ENCODE measurements around the gene ITSN1. TPM values are rescaled to one million over a fixed set of nuclear protein-coding genes. Genes with fewer than 3 reads are reported as not detected.

The ITSN1 gene
- total RNA-seq, 2 experiments from 2014 or later, result 2.3 to 4.6 TPM

GRCh38 chr21:33734291-33734690, 92.0 kb downstream of the ITSN1 start:
- no peak overlapping the region for H3K4me3 Mint-ChIP-seq
- POLR2A ChIA-PET, result no interaction called here
- no peaks in the 10 kb centered on the region for H3K27me3 Mint-ChIP-seq
- DNase-seq, result no peak
- H3K4me1 Mint-ChIP-seq, result no peaks in the 10 kb centered on the region
- H3K27ac Mint-ChIP-seq, result no peak overlapping the region
- no peaks in the 10 kb centered on the region for H3K36me3 Mint-ChIP-seq
- no peaks in the 10 kb centered on the region for H3K9me3 Mint-ChIP-seq
- no peak for ATAC-seq (ENCODE audit: low read depth)

- Mint-ChIP-seq H3K9me3 (no peaks in the 10 kb centered on the region), H3K27ac (no peak overlapping the region), H3K36me3 (no peaks in the 10 kb centered on the region), H3K4me1 (no peaks in the 10 kb centered on the region), H3K4me3 (no peak overlapping the region), H3K27me3 (no peaks in the 10 kb centered on the region)
- ATAC-seq (ENCODE audit: low read depth) (no peak), DNase-seq (no peak)
- POLR2A ChIA-PET, result no interaction called here
Observed at GRCh38 chr21:33734818-33735217, 92.5 kb downstream of the ITSN1 start.

- no peaks in the 10 kb centered on the region for H3K27me3 Mint-ChIP-seq
- no peaks in the 10 kb centered on the region for H3K9me3 Mint-ChIP-seq
- H3K27ac Mint-ChIP-seq, result no peak overlapping the region
- DNase-seq (no peak), ATAC-seq (ENCODE audit: low read depth) (no peak)
- POLR2A ChIA-PET, result no interaction called here
- H3K4me3 Mint-ChIP-seq, result no peak overlapping the region
- no peaks in the 10 kb centered on the region for H3K36me3 Mint-ChIP-seq
- H3K4me1 Mint-ChIP-seq, result no peaks in the 10 kb centered on the region
Observed at GRCh38 chr21:33736569-33736968, 94.3 kb downstream of the ITSN1 start.

GRCh38 chr21:33739701-33740100, 97.4 kb downstream of the ITSN1 start:
- Mint-ChIP-seq H3K4me1 (no peaks in the 10 kb centered on the region), H3K9me3 (no peaks in the 10 kb centered on the region), H3K27me3 (no peaks in the 10 kb centered on the region), H3K4me3 (no peak overlapping the region), H3K27ac (no peak overlapping the region), H3K36me3 (no peaks in the 10 kb centered on the region)
- POLR2A ChIA-PET, result no interaction called here
- no peak for ATAC-seq (ENCODE audit: low read depth)
- no peak for DNase-seq

GRCh38 chr21:33747420-33747819, 105.1 kb downstream of the ITSN1 start:
- Mint-ChIP-seq H3K9me3 (peaks cover 9% of the 10 kb centered on the region), H3K36me3 (no peaks in the 10 kb centered on the region), H3K27ac (no peak overlapping the region), H3K27me3 (peaks cover under 1% of the 10 kb centered on the region), H3K4me1 (no peaks in the 10 kb centered on the region), H3K4me3 (no peak overlapping the region)
- no peak for DNase-seq
- ATAC-seq (ENCODE audit: low read depth), result no peak
- POLR2A ChIA-PET, result no interaction called here

GRCh38 chr21:33748903-33749302, 106.6 kb downstream of the ITSN1 start:
- ATAC-seq (ENCODE audit: low read depth), result no peak
- no peaks in the 10 kb centered on the region for H3K36me3 Mint-ChIP-seq
- no peaks in the 10 kb centered on the region for H3K4me1 Mint-ChIP-seq
- no peak for DNase-seq
- H3K4me3 Mint-ChIP-seq, result no peak overlapping the region
- H3K9me3 Mint-ChIP-seq, result peaks cover 9% of the 10 kb centered on the region
- peaks cover 5% of the 10 kb centered on the region for H3K27me3 Mint-ChIP-seq
- H3K27ac Mint-ChIP-seq, result no peak overlapping the region
- POLR2A ChIA-PET, result no interaction called here

GRCh38 chr21:33750017-33750416, 107.7 kb downstream of the ITSN1 start:
- ATAC-seq (ENCODE audit: low read depth) (no peak), DNase-seq (no peak)
- peaks cover 5% of the 10 kb centered on the region for H3K27me3 Mint-ChIP-seq
- H3K36me3 Mint-ChIP-seq, result no peaks in the 10 kb centered on the region
- POLR2A ChIA-PET, result no interaction called here
- no peaks in the 10 kb centered on the region for H3K4me1 Mint-ChIP-seq
- H3K4me3 Mint-ChIP-seq, result no peak overlapping the region
- H3K27ac Mint-ChIP-seq, result no peak overlapping the region
- H3K9me3 Mint-ChIP-seq, result peaks cover 9% of the 10 kb centered on the region

- Mint-ChIP-seq H3K4me3 (no peak overlapping the region), H3K4me1 (no peaks in the 10 kb centered on the region), H3K27me3 (peaks cover 5% of the 10 kb centered on the region), H3K27ac (no peak overlapping the region), H3K36me3 (no peaks in the 10 kb centered on the region), H3K9me3 (peaks cover 7% of the 10 kb centered on the region)
- POLR2A ChIA-PET, result no interaction called here
- DNase-seq (no peak), ATAC-seq (ENCODE audit: low read depth) (no peak)
Observed at GRCh38 chr21:33751120-33751519, 108.8 kb downstream of the ITSN1 start.

- H3K27me3 Mint-ChIP-seq, result peaks cover 5% of the 10 kb centered on the region
- no peak overlapping the region for H3K27ac Mint-ChIP-seq
- POLR2A ChIA-PET, result no interaction called here
- no peak for ATAC-seq (ENCODE audit: low read depth)
- H3K4me3 Mint-ChIP-seq, result no peak overlapping the region
- H3K9me3 Mint-ChIP-seq, result peaks cover 4% of the 10 kb centered on the region
- no peak for DNase-seq
- H3K4me1 Mint-ChIP-seq, result no peaks in the 10 kb centered on the region
- no peaks in the 10 kb centered on the region for H3K36me3 Mint-ChIP-seq
Observed at GRCh38 chr21:33751533-33751932, 109.2 kb downstream of the ITSN1 start.

GRCh38 chr21:33752260-33752659, 110.0 kb downstream of the ITSN1 start:
- DNase-seq (no peak), ATAC-seq (ENCODE audit: low read depth) (no peak)
- Mint-ChIP-seq H3K27ac (no peak overlapping the region), H3K27me3 (peaks cover 5% of the 10 kb centered on the region), H3K36me3 (no peaks in the 10 kb centered on the region), H3K9me3 (peaks cover 2% of the 10 kb centered on the region), H3K4me1 (no peaks in the 10 kb centered on the region), H3K4me3 (no peak overlapping the region)
- POLR2A ChIA-PET, result no interaction called here

GRCh38 chr21:33753886-33754285, 111.6 kb downstream of the ITSN1 start:
- DNase-seq (no peak), ATAC-seq (ENCODE audit: low read depth) (no peak)
- no peaks in the 10 kb centered on the region for H3K9me3 Mint-ChIP-seq
- H3K4me3 Mint-ChIP-seq, result no peak overlapping the region
- H3K27ac Mint-ChIP-seq, result no peak overlapping the region
- H3K27me3 Mint-ChIP-seq, result peaks cover 5% of the 10 kb centered on the region
- no peaks in the 10 kb centered on the region for H3K36me3 Mint-ChIP-seq
- POLR2A ChIA-PET, result interaction anchor here (0.7 kb wide), 1 partner anchor 129 kb away, joined by 6 read pairs; no protein-coding TSS in a partner anchor
- no peaks in the 10 kb centered on the region for H3K4me1 Mint-ChIP-seq

- no peaks in the 10 kb centered on the region for H3K36me3 Mint-ChIP-seq
- H3K27me3 Mint-ChIP-seq, result peaks cover 5% of the 10 kb centered on the region
- no peaks in the 10 kb centered on the region for H3K9me3 Mint-ChIP-seq
- H3K4me1 Mint-ChIP-seq, result no peaks in the 10 kb centered on the region
- H3K4me3 Mint-ChIP-seq, result no peak overlapping the region
- no peak overlapping the region for H3K27ac Mint-ChIP-seq
- POLR2A ChIA-PET, result no interaction called here
- DNase-seq (no peak), ATAC-seq (ENCODE audit: low read depth) (no peak)
Observed at GRCh38 chr21:33754481-33754880, 112.2 kb downstream of the ITSN1 start.

GRCh38 chr21:33755354-33755753, 113.1 kb downstream of the ITSN1 start:
- Mint-ChIP-seq H3K36me3 (no peaks in the 10 kb centered on the region), H3K4me3 (no peak overlapping the region), H3K4me1 (no peaks in the 10 kb centered on the region), H3K27ac (no peak overlapping the region), H3K9me3 (no peaks in the 10 kb centered on the region), H3K27me3 (peaks cover 5% of the 10 kb centered on the region)
- POLR2A ChIA-PET, result no interaction called here
- no peak for DNase-seq
- no peak for ATAC-seq (ENCODE audit: low read depth)

- no peak overlapping the region for H3K4me3 Mint-ChIP-seq
- no peak overlapping the region for H3K27ac Mint-ChIP-seq
- ATAC-seq (ENCODE audit: low read depth) (no peak), DNase-seq (no peak)
- H3K4me1 Mint-ChIP-seq, result no peaks in the 10 kb centered on the region
- H3K27me3 Mint-ChIP-seq, result no peaks in the 10 kb centered on the region
- no peaks in the 10 kb centered on the region for H3K9me3 Mint-ChIP-seq
- POLR2A ChIA-PET, result no interaction called here
- no peaks in the 10 kb centered on the region for H3K36me3 Mint-ChIP-seq
Observed at GRCh38 chr21:33760641-33761440, 118.5 kb downstream of the ITSN1 start.
